Hematopoietic multipotent progenitor cell treated with erythropoietin and hydrocortisone succinate and interleukin-3 and kit ligand, for 15 days (in vitro differentiated cells): ENCODE data around the gene MPV17L2.
"Not testable (repeated sequence)": the region's sequence is repeated elsewhere in the genome, so short reads cannot be mapped to it uniquely, and the experiment has no call there.

Experiments used
- DNase-seq: peaks from one replicate; pipeline ENCODE4 v3.0.0-alpha.2; 2015; ENCODE audit warnings: low spot score

The MPV17L2 gene

GRCh38 chr19:18193388-18194180, 566 bp downstream of the MPV17L2 start:
- no peak for DNase-seq

- no peak for DNase-seq
These were observed 1.1 kb downstream of the MPV17L2 start for GRCh38 chr19:18194181-18194530.

GRCh38 chr19:18194554-18195238, 1.7 kb downstream of the MPV17L2 start:
- DNase-seq = peak; percentile 37

GRCh38 chr19:18196511-18196845, 3.5 kb downstream of the MPV17L2 start:
- DNase-seq = no peak

GRCh38 chr19:18197306-18197705, 4.3 kb downstream of the MPV17L2 start:
- DNase-seq = no peak

- DNase-seq = no peak
These were observed 4.9 kb downstream of the MPV17L2 start for GRCh38 chr19:18197941-18198340.

- DNase-seq = no peak
These were observed 5.4 kb downstream of the MPV17L2 start for GRCh38 chr19:18198374-18198773.

- DNase-seq = no peak
These were observed 9.4 kb downstream of the MPV17L2 start for GRCh38 chr19:18202397-18202777.

- no peak for DNase-seq
These were observed 9.9 kb downstream of the MPV17L2 start for GRCh38 chr19:18202778-18203407.

GRCh38 chr19:18203408-18203862, 10.4 kb downstream of the MPV17L2 start:
- DNase-seq = peak; percentile 17

GRCh38 chr19:18203863-18204393, 10.9 kb downstream of the MPV17L2 start, which contains the start of gene RAB3A:
Gene RAB3A (minus strand): TSS chr19:18204042. CDS start chr19:18202740, 1,302 bp downstream.
- peak; percentile 100 for DNase-seq

- DNase-seq = peak; percentile 29
These were observed 11.6 kb downstream of the MPV17L2 start for GRCh38 chr19:18204394-18205199.

GRCh38 chr19:18205200-18205892, 12.3 kb downstream of the MPV17L2 start:
- DNase-seq = peak; percentile 36

- no peak for DNase-seq
These were observed 13.0 kb downstream of the MPV17L2 start for GRCh38 chr19:18206018-18206417.

GRCh38 chr19:18208098-18208951, 15.3 kb downstream of the MPV17L2 start:
- peak; percentile 34 for DNase-seq

- not testable (repeated sequence) for DNase-seq
These were observed 16.9 kb downstream of the MPV17L2 start for GRCh38 chr19:18209912-18210311.

- no peak for DNase-seq
These were observed 18.7 kb downstream of the MPV17L2 start for GRCh38 chr19:18211683-18212082.

- no peak for DNase-seq
These were observed 21.9 kb downstream of the MPV17L2 start for GRCh38 chr19:18214779-18215433.

GRCh38 chr19:18216789-18217188, 23.8 kb downstream of the MPV17L2 start:
- DNase-seq = no peak

GRCh38 chr19:18218159-18218558, 25.1 kb downstream of the MPV17L2 start:
- DNase-seq = no peak
